GM23338 (cell line): ENCODE measurements around the gene SPAG16. TPM values are rescaled to one million over a fixed set of nuclear protein-coding genes. Genes with fewer than 3 reads are reported as not detected.

ENCODE experiments used
- ATAC-seq: fragments of 200-7000 bp; cut with Tn5 transposase; 3 replicates; pipeline ENCODE4 v1.9.1; 2020
- DNase-seq: peaks from one replicate; pipeline ENCODE4 v3.0.0-alpha.2; 2015; ENCODE audit warnings: low spot score
- H2AFZ ChIP-seq: fragments of 200-600 bp; sonication (generic); 2 replicates; pipeline ENCODE4 v1.8.0; 2016; ENCODE audit warnings: antibody characterized with exemption, mild to moderate bottlenecking, moderate library complexity
- H3F3A ChIP-seq: fragments of 200-600 bp; sonication (generic); replicated peaks from 2 replicates; pipeline ENCODE4 v1.8.0; 2017; ENCODE audit warnings: antibody characterized with exemption, mixed run types, low read depth
- H3K27ac ChIP-seq: fragments of 200-600 bp; sonication (generic); 2 replicates; pipeline ENCODE4 v1.6.1; 2016; ENCODE audit warnings: low read depth
- H3K27me3 ChIP-seq: fragments of 200-600 bp; sonication (generic); 2 replicates; pipeline ENCODE4 v1.8.0; 2016; ENCODE audit warnings: mild to moderate bottlenecking, mixed run types, moderate library complexity; ENCODE audit not compliant: insufficient read depth
- H3K36me3 ChIP-seq: fragments of 200-600 bp; sonication (generic); 2 replicates; pipeline ENCODE4 v1.8.0; 2016; ENCODE audit warnings: mild to moderate bottlenecking; ENCODE audit not compliant: insufficient read depth
- H3K4me1 ChIP-seq: fragments of 200-600 bp; sonication (generic); 2 replicates; pipeline ENCODE4 v1.8.0; 2016; ENCODE audit warnings: mild to moderate bottlenecking, moderate library complexity; ENCODE audit not compliant: insufficient read depth
- H3K4me2 ChIP-seq: fragments of 200-600 bp; sonication (generic); 2 replicates; pipeline ENCODE4 v1.7.1; 2017; ENCODE audit warnings: mixed run types
- H3K4me3 ChIP-seq: fragments of 200-600 bp; sonication (generic); 2 replicates; pipeline ENCODE4 v1.6.1; 2016; ENCODE audit warnings: mixed run types
- H3K79me2 ChIP-seq: fragments of 200-600 bp; sonication (generic); replicated peaks from 2 replicates; pipeline ENCODE4 v1.8.0; 2017; ENCODE audit warnings: mild to moderate bottlenecking; ENCODE audit not compliant: insufficient read depth
- H3K9me2 ChIP-seq: fragments of 200-600 bp; sonication (generic); 2 replicates; pipeline ENCODE4 v1.8.0; 2017; ENCODE audit not compliant: insufficient read depth
- H4K20me1 ChIP-seq: fragments of 200-600 bp; sonication (generic); replicated peaks from 2 replicates; pipeline ENCODE4 v1.8.0; 2017; ENCODE audit warnings: mild to moderate bottlenecking; ENCODE audit not compliant: insufficient read depth
- H3K27ac Mint-ChIP-seq: 2 replicates; pipeline ENCODE4 v1.8.0; 2020; ENCODE audit warnings: inconsistent platforms, mild to moderate bottlenecking, moderate library complexity, mixed read lengths
- H3K27me3 Mint-ChIP-seq: 3 replicates; pipeline ENCODE4 v1.8.0; 2022; ENCODE audit warnings: low read depth, mild to moderate bottlenecking, moderate library complexity, mixed read lengths, inconsistent platforms; ENCODE audit not compliant: insufficient read depth, poor library complexity
- H3K36me3 Mint-ChIP-seq: 3 replicates; pipeline ENCODE4 v1.8.0; 2021; ENCODE audit warnings: low read depth, mild to moderate bottlenecking, inconsistent platforms, moderate library complexity, mixed read lengths
- H3K4me1 Mint-ChIP-seq: 3 replicates; pipeline ENCODE4 v1.8.0; 2020; ENCODE audit warnings: mild to moderate bottlenecking, inconsistent platforms, mixed read lengths
- H3K4me3 Mint-ChIP-seq: 3 replicates; pipeline ENCODE4 v1.8.0; 2021; ENCODE audit warnings: moderate library complexity, mild to moderate bottlenecking, inconsistent platforms, mixed read lengths
- H3K9me3 Mint-ChIP-seq: 3 replicates; pipeline ENCODE4 v1.8.0; 2020; ENCODE audit warnings: moderate library complexity, mild to moderate bottlenecking, inconsistent platforms, mixed read lengths
- CREB1 ChIP-seq: fragments of 250-450 bp; sonication (Bioruptor Pico); IDR thresholded peaks from 2 replicates; pipeline ENCODE4 v1.5.0; 2020; ENCODE audit warnings: low read depth, mild to moderate bottlenecking, moderate library complexity
- EZH2 ChIP-seq: fragments of 200-600 bp; sonication (generic); IDR thresholded peaks from one replicate; pipeline ENCODE4 v1.8.0; 2017; ENCODE audit warnings: antibody characterized with exemption, mild to moderate bottlenecking, low read depth; ENCODE audit not compliant: unreplicated experiment
- EZH2phosphoT487 ChIP-seq: fragments of 200-600 bp; sonication (generic); IDR thresholded peaks from one replicate; pipeline ENCODE4 v1.8.1; 2018; ENCODE audit warnings: antibody characterized with exemption; ENCODE audit not compliant: unreplicated experiment
- JUNB ChIP-seq: IDR thresholded peaks from one replicate; pipeline ENCODE4 v1.6.1; 2016; ENCODE audit warnings: antibody characterized with exemption; ENCODE audit not compliant: unreplicated experiment
- NANOG ChIP-seq: IDR thresholded peaks from 2 replicates; pipeline ENCODE4 v1.6.1; 2016; ENCODE audit warnings: antibody characterized with exemption, borderline replicate concordance
- POLR2AphosphoS5 ChIP-seq: IDR thresholded peaks from 2 replicates; pipeline ENCODE4 v1.6.1; 2016; ENCODE audit warnings: antibody characterized with exemption, low read depth
- STAT1 ChIP-seq: IDR thresholded peaks from one replicate; pipeline ENCODE4 v1.6.1; 2016; ENCODE audit warnings: antibody characterized with exemption; ENCODE audit not compliant: unreplicated experiment
- ZNF114 ChIP-seq: fragments of 250-450 bp; sonication (Bioruptor Pico); IDR thresholded peaks from 2 replicates; pipeline ENCODE4 v1.5.0; 2020; ENCODE audit warnings: mild to moderate bottlenecking, moderate library complexity
- ZNF331 ChIP-seq: fragments of 250-450 bp; sonication (Bioruptor Pico); IDR thresholded peaks from 2 replicates; pipeline ENCODE4 v1.5.0; 2020; ENCODE audit warnings: low read depth, mild to moderate bottlenecking, moderate library complexity
- polyA plus RNA-seq: library from polyadenylated mRNA; unstranded; fragments of >200 nt; fragmentation: Nextera tagmentation; extraction: Ambion mirVana; gene quantifications from 2 replicates; pipeline ENCODE4 v1.2.1, GENCODE V29; 2016
- total RNA-seq: library from RNA; depleted of rRNA; stranded (reverse); fragments of >200 nt; shearing (Covaris generic); gene quantifications from 2 replicates; pipeline ENCODE4 v1.2.3, GENCODE V29; 2014
- TF ChIP-seq, protein P1 (sequence below): IDR thresholded peaks from one replicate; pipeline ENCODE4 v1.6.1; 2018; ENCODE audit warnings: antibody characterized with exemption; ENCODE audit not compliant: unreplicated experiment
- TF ChIP-seq, protein P2 (sequence below): fragments of 250-450 bp; sonication (Bioruptor Pico); IDR thresholded peaks from 2 replicates; pipeline ENCODE4 v1.5.0; 2020; ENCODE audit warnings: mild to moderate bottlenecking, moderate library complexity

SPAG16 gene
- total and polyA plus RNA-seq, 2 experiments from 2014 or later, result 19.7 to 47.8 TPM

DNA sequence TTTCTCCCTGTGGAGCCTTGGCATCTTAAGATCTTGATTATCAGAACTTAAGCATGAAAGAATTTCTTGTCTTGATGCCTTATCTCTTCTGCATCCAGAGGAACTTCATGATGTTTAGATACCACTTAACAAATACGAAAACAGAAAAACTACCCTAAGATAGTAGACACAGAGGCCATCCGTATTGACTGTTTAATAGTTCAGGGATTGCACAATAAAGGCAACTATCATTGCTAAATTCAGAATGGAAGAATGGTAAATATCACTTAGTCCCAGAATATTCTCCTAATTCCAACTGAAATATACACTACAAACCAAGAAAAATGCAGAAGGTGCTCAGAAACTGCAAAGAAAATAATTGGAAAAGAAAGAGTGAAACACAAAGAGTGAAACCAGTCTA lies 912.0 kb downstream of the SPAG16 start:
- no peaks in the 10 kb centered on the region for H4K20me1 ChIP-seq
- no peak overlapping the region for H3K27ac ChIP-seq
- peaks cover 2% of the 10 kb centered on the region; the same call in 1 of the 3 replicates for H3K4me1 Mint-ChIP-seq
- H3K36me3 ChIP-seq, result no peaks in the 10 kb centered on the region
- DNase-seq (no peak), ATAC-seq (no peak)
- H3F3A ChIP-seq, result no peaks in the 10 kb centered on the region
- no peaks in the 10 kb centered on the region; the same call in 1 of the 2 replicates for H3K9me2 ChIP-seq
- no peaks in the 10 kb centered on the region for H3K27me3 ChIP-seq
- peaks cover 3% of the 10 kb centered on the region for H3K27me3 Mint-ChIP-seq
- TF ChIP-seq NANOG, result no peak
- no peak for TF ChIP-seq JUNB
- no peak for TF ChIP-seq STAT1
- no peak for TF ChIP-seq ZNF331 (CRISPR knock-in tag)
- TF ChIP-seq CREB1 (CRISPR knock-in tag), result no peak
- TF ChIP-seq, protein P1, sequence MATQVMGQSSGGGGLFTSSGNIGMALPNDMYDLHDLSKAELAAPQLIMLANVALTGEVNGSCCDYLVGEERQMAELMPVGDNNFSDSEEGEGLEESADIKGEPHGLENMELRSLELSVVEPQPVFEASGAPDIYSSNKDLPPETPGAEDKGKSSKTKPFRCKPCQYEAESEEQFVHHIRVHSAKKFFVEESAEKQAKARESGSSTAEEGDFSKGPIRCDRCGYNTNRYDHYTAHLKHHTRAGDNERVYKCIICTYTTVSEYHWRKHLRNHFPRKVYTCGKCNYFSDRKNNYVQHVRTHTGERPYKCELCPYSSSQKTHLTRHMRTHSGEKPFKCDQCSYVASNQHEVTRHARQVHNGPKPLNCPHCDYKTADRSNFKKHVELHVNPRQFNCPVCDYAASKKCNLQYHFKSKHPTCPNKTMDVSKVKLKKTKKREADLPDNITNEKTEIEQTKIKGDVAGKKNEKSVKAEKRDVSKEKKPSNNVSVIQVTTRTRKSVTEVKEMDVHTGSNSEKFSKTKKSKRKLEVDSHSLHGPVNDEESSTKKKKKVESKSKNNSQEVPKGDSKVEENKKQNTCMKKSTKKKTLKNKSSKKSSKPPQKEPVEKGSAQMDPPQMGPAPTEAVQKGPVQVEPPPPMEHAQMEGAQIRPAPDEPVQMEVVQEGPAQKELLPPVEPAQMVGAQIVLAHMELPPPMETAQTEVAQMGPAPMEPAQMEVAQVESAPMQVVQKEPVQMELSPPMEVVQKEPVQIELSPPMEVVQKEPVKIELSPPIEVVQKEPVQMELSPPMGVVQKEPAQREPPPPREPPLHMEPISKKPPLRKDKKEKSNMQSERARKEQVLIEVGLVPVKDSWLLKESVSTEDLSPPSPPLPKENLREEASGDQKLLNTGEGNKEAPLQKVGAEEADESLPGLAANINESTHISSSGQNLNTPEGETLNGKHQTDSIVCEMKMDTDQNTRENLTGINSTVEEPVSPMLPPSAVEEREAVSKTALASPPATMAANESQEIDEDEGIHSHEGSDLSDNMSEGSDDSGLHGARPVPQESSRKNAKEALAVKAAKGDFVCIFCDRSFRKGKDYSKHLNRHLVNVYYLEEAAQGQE, result no peak
- TF ChIP-seq EZH2, result no peak
- no peak for TF ChIP-seq ZNF114 (CRISPR knock-in tag)
- no peak for TF ChIP-seq EZH2phosphoT487
- no peak for TF ChIP-seq POLR2AphosphoS5
- TF ChIP-seq, protein P2, sequence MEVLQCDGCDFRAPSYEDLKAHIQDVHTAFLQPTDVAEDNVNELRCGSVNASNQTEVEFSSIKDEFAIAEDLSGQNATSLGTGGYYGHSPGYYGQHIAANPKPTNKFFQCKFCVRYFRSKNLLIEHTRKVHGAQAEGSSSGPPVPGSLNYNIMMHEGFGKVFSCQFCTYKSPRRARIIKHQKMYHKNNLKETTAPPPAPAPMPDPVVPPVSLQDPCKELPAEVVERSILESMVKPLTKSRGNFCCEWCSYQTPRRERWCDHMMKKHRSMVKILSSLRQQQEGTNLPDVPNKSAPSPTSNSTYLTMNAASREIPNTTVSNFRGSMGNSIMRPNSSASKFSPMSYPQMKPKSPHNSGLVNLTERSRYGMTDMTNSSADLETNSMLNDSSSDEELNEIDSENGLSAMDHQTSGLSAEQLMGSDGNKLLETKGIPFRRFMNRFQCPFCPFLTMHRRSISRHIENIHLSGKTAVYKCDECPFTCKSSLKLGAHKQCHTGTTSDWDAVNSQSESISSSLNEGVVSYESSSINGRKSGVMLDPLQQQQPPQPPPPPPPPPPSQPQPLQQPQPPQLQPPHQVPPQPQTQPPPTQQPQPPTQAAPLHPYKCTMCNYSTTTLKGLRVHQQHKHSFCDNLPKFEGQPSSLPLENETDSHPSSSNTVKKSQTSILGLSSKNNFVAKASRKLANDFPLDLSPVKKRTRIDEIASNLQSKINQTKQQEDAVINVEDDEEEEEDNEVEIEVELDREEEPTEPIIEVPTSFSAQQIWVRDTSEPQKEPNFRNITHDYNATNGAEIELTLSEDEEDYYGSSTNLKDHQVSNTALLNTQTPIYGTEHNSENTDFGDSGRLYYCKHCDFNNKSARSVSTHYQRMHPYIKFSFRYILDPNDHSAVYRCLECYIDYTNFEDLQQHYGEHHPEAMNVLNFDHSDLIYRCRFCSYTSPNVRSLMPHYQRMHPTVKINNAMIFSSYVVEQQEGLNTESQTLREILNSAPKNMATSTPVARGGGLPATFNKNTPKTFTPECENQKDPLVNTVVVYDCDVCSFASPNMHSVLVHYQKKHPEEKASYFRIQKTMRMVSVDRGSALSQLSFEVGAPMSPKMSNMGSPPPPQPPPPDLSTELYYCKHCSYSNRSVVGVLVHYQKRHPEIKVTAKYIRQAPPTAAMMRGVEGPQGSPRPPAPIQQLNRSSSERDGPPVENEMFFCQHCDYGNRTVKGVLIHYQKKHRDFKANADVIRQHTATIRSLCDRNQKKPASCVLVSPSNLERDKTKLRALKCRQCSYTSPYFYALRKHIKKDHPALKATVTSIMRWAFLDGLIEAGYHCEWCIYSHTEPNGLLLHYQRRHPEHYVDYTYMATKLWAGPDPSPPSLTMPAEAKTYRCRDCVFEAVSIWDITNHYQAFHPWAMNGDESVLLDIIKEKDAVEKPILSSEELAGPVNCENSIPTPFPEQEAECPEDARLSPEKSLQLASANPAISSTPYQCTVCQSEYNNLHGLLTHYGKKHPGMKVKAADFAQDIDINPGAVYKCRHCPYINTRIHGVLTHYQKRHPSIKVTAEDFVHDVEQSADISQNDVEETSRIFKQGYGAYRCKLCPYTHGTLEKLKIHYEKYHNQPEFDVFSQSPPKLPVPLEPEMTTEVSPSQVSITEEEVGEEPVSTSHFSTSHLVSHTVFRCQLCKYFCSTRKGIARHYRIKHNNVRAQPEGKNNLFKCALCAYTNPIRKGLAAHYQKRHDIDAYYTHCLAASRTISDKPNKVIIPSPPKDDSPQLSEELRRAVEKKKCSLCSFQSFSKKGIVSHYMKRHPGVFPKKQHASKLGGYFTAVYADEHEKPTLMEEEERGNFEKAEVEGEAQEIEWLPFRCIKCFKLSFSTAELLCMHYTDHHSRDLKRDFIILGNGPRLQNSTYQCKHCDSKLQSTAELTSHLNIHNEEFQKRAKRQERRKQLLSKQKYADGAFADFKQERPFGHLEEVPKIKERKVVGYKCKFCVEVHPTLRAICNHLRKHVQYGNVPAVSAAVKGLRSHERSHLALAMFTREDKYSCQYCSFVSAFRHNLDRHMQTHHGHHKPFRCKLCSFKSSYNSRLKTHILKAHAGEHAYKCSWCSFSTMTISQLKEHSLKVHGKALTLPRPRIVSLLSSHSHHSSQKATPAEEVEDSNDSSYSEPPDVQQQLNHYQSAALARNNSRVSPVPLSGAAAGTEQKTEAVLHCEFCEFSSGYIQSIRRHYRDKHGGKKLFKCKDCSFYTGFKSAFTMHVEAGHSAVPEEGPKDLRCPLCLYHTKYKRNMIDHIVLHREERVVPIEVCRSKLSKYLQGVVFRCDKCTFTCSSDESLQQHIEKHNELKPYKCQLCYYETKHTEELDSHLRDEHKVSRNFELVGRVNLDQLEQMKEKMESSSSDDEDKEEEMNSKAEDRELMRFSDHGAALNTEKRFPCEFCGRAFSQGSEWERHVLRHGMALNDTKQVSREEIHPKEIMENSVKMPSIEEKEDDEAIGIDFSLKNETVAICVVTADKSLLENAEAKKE, result no peak
- no peak overlapping the region for H3K4me2 ChIP-seq
- H2AFZ ChIP-seq, result no peak overlapping the region
- no peak overlapping the region for H3K4me3 Mint-ChIP-seq
- no peak overlapping the region for H3K27ac Mint-ChIP-seq
- no peaks in the 10 kb centered on the region for H3K4me1 ChIP-seq
- no peaks in the 10 kb centered on the region for H3K79me2 ChIP-seq
- no peaks in the 10 kb centered on the region for H3K9me3 Mint-ChIP-seq
- no peak overlapping the region for H3K4me3 ChIP-seq
- H3K36me3 Mint-ChIP-seq, result no peaks in the 10 kb centered on the region
